ENCODE data around the gene ESPN. TPM values are rescaled to one million over a fixed set of nuclear protein-coding genes. Genes with fewer than 3 reads are reported as not detected.

The ESPN gene
- total and polyA plus RNA-seq, 2 of the 8 experiments (the other 6 are each of a cell fraction or from before 2014, with no cell fraction given): 5.2 to 16.3 TPM

GRCh38 chr1:6489799-6490180, 65.2 kb downstream of the ESPN start:
- ChIA-PET CTCF (ENCODE audit: partially characterized antibody) (interaction anchor here (0.6 to 12.0 kb wide), 18 partner anchors 9 to 147 kb away, joined by 3 to 168 read pairs (median 7); partner anchors contain the start of gene NOL9), POLR2A (ENCODE audit: partially characterized antibody) (interaction anchor here (0.7 to 1.3 kb wide), 3 partner anchors 37 to 244 kb away, joined by 3 read pairs; no protein-coding TSS in a partner anchor)
- peak overlapping the region; percentile 80 to 92 for H3K4me2 ChIP-seq (ENCODE audit: insufficient read depth in 1 of 2, low read depth in 2 of 2, low read length in 2 of 2)
- 0 out of 2 replicates have a peak overlapping the region, but pooled peaks have one; percentile 60 for H2BK5ac ChIP-seq (ENCODE audit: low read depth, low read length)
- no peak overlapping the region; the same call in 1 of the 2 replicates for H2AK5ac ChIP-seq (ENCODE audit: low read depth, low read length)
- H3K23me2 ChIP-seq (ENCODE audit: low read depth, low read length): peaks cover 13% of the 10 kb centered on the region; the same call in 1 of the 2 replicates
- H2BK120ac ChIP-seq (replicated peaks; ENCODE audit: low read depth, low read length): peak overlapping the region; percentile 82
- H3K4ac ChIP-seq (replicated peaks; ENCODE audit: insufficient read length, low read depth, low read length): peak overlapping the region; percentile 51
- no peak overlapping the region for H4K8ac ChIP-seq (ENCODE audit: extremely low read depth, insufficient read depth, low read length)
- no peaks in the 10 kb centered on the region; a peak in 2 of 7 replicates for H3K27me3 ChIP-seq (replicated peaks in 1 of 4; ENCODE audit: control insufficient read depth in 3 of 4, extremely low read depth in 1 of 4, insufficient read depth in 3 of 4, low read length in 3 of 4)
- FAIRE-seq (no peak), DNase-seq (ENCODE audit: low read depth in 1 of 2, low spot score in 2 of 2) (peak in 1 of 2 experiments; percentile 93)
- H3K79me1 ChIP-seq (ENCODE audit: low read depth, low read length): no peaks in the 10 kb centered on the region; the same call in 1 of the 2 replicates
- peak overlapping the region; percentile 90; the same call in 1 of the 2 replicates for H3K18ac ChIP-seq (ENCODE audit: extremely low read depth, low read length)
- no peak overlapping the region for H3K14ac ChIP-seq (ENCODE audit: insufficient read length)
- peak overlapping the region; percentile 45 to 80 (median 68) for H3K4me3 ChIP-seq (ENCODE audit: extremely low read depth in 1 of 4, insufficient read depth in 2 of 4, low read depth in 3 of 4, low read length in 4 of 4)
- H3K9ac ChIP-seq (replicated peaks in 1 of 4; ENCODE audit: extremely low read depth in 1 of 4, low read depth in 3 of 4, low read length in 3 of 4): no peak overlapping the region
- no peaks in the 10 kb centered on the region for H3K36me3 ChIP-seq (ENCODE audit: control insufficient read depth in 2 of 4, insufficient read depth in 4 of 4, low read length in 3 of 4)
- no peak overlapping the region; the same call in 1 of the 2 replicates for H2BK15ac ChIP-seq (ENCODE audit: low read length)
- H4K20me1 ChIP-seq (replicated peaks in 1 of 2; ENCODE audit: control insufficient read depth in 1 of 2, insufficient read depth in 2 of 2, low read length in 2 of 2): peaks cover 2 to 3% of the 10 kb centered on the region in 2 experiments
- H2AFZ ChIP-seq (ENCODE audit: low read length): no peak overlapping the region
- peak overlapping the region; percentile 75 for H4K5ac ChIP-seq (ENCODE audit: insufficient read length, low read depth, low read length)
- H3K79me2 ChIP-seq (ENCODE audit: control insufficient read depth in 1 of 2, insufficient read depth in 2 of 2, low read length in 2 of 2): no peaks in the 10 kb centered on the region
- H4K91ac ChIP-seq (replicated peaks; ENCODE audit: insufficient read length, low read length): peak overlapping the region; percentile 88
- 22% methylated on average over 12 of the region's 21 CpGs; no CpG with 5 or more reads in 1 of the 2 experiments for WGBS, 2 experiments (ENCODE audit: extremely low coverage in 1 of 2, insufficient coverage in 1 of 2, insufficient read length in 1 of 2, insufficient replicate concordance in 2 of 2, low coverage in 1 of 2, low lambda C conversion rate in 2 of 2, missing lambda C conversion rate in 1 of 2)
- H3K27ac ChIP-seq (ENCODE audit: low read depth, low read length): no peak overlapping the region
- no peak overlapping the region for H2BK20ac ChIP-seq (ENCODE audit: low read length)
- H2BK12ac ChIP-seq (ENCODE audit: low read depth, low read length): no peak overlapping the region
- H3K9me3 ChIP-seq (ENCODE audit: insufficient read depth in 2 of 2, low read depth in 1 of 2, low read length in 1 of 2): no peaks in the 10 kb centered on the region
- TF ChIP-seq CTCF (IDR thresholded peaks at IDR 0.05; ENCODE audit: control extremely low read depth in 1 of 3, insufficient read depth in 1 of 3, low read depth in 1 of 3, low read length in 3 of 3): peak in 2 of 3 experiments; percentile 84 to 90; a peak in 3 of 4 replicates
- no peak for TF ChIP-seq SUZ12 (IDR thresholded peaks at IDR 0.05; ENCODE audit: low read length)
- no peak for TF ChIP-seq KDM1A (IDR thresholded peaks at IDR 0.05; ENCODE audit: borderline replicate concordance, low read length)
- TF ChIP-seq SIN3A (conservative IDR thresholded peaks at IDR 0.05 in 1 of 2, IDR thresholded peaks at IDR 0.05 in 1 of 2; ENCODE audit: low read depth in 1 of 2, low read length in 2 of 2): no peak
- TF ChIP-seq GABPA (IDR thresholded peaks at IDR 0.05; ENCODE audit: borderline replicate concordance, insufficient read depth, low read length): peak; percentile 54; the same call in 1 of the 2 replicates
- peak; percentile 68 to 74 for TF ChIP-seq RAD21 (IDR thresholded peaks at IDR 0.05 in 1 of 2, conservative IDR thresholded peaks at IDR 0.05 in 1 of 2; ENCODE audit: low read depth in 2 of 2, low read length in 2 of 2)
- peak overlapping the region; percentile 87 for H3K56ac ChIP-seq (replicated peaks; ENCODE audit: insufficient read length, low read depth, low read length)
- H3K23ac ChIP-seq (ENCODE audit: insufficient read length): no peak overlapping the region
- H3K4me1 ChIP-seq (replicated peaks in 1 of 4; ENCODE audit: control insufficient read depth in 3 of 4, insufficient read depth in 4 of 4, low read length in 3 of 4): peaks cover 0 to 23% (median 13%) of the 10 kb centered on the region in 4 experiments; a peak in 6 of 7 replicates

Data from H1 (cell line).